Tibial nerve (tissue), 4 donors: Measurements from ENCODE around the gene ZNRD2. TPM values are rescaled to one million over a fixed set of nuclear protein-coding genes. Genes with fewer than 3 reads are reported as not detected.
A peak's percentile ranks its signal among the peaks of the same experiment; 100 is the strongest.

Experiments used
- DNase-seq, 2 donors: peaks; one replicate each; pipeline ENCODE4 v3.0.0-alpha.2; 2019; ENCODE audit warnings: low spot score in 2 of 2
- H3K27ac ChIP-seq, 4 donors: fragments of 200-600 bp; sonication (generic) in 3 of 4; one replicate each; pipeline ENCODE4 v1.5.1; 2017 to 2019; ENCODE audit warnings: mild to moderate bottlenecking in 1 of 4
- H3K27me3 ChIP-seq, 2 donors: fragments of 200-600 bp; sonication (generic) in 1 of 2; one replicate each; pipeline versions ENCODE4 v1.5.1 to v1.6.0; 2017 to 2019
- H3K36me3 ChIP-seq, 3 donors: fragments of 200-600 bp; sonication (generic); one replicate each; pipeline ENCODE4 v1.5.1; 2018 to 2019
- H3K4me1 ChIP-seq, 4 donors: fragments of 200-600 bp; sonication (generic) in 3 of 4; one replicate each; pipeline ENCODE4 v1.5.1; 2017 to 2019
- H3K4me3 ChIP-seq, 4 donors: fragments of 200-600 bp; sonication (generic) in 3 of 4; one replicate each; pipeline ENCODE4 v1.5.1; 2017 to 2019; ENCODE audit warnings: mild to moderate bottlenecking in 1 of 4, moderate library complexity in 1 of 4
- H3K9me3 ChIP-seq, 4 donors: fragments of 200-600 bp; sonication (generic) in 3 of 4; one replicate each; pipeline ENCODE4 v1.5.1; 2017 to 2019
- EP300 ChIP-seq, 2 donors: sonication (generic); formaldehyde crosslinking; IDR thresholded peaks; one replicate each; pipeline ENCODE4 v1.6.1; 2017; ENCODE audit warnings: antibody characterized with exemption in 2 of 2, mild to moderate bottlenecking in 1 of 2
- POLR2A ChIP-seq, 2 donors: fragments of 450-650 bp; IDR thresholded peaks; one replicate each; pipeline ENCODE4 v1.6.1; 2017; ENCODE audit warnings: antibody characterized with exemption in 2 of 2, mild to moderate bottlenecking in 2 of 2, moderate library complexity in 2 of 2
- WGBS, 2 donors: methylation state at CpG; one replicate each; pipeline ENCODE4 v1.1.5; 2018; 5-methylcytosine and 5-hydroxymethylcytosine counted together
- total RNA-seq, 4 donors: library from RNA; depleted of rRNA; stranded (reverse); fragments of >200 nt; gene quantifications; one replicate each; pipeline ENCODE4 v1.1.0, GENCODE V29; 2016
- TF ChIP-seq, protein P1 (sequence below), 5 experiments: fragments of 200-600 bp in 3 of 5; fragments of 450-650 bp in 2 of 5; sonication (generic) in 3 of 5; IDR thresholded peaks; one replicate each; pipeline ENCODE4 v1.5.1; 2016 to 2019; ENCODE audit warnings: antibody characterized with exemption in 5 of 5, mild to moderate bottlenecking in 3 of 5, moderate library complexity in 2 of 5

ZNRD2 gene
- total RNA-seq, 4 donors from 2014 or later: 49.6 to 70.8 (median 56.5) TPM

DNA sequence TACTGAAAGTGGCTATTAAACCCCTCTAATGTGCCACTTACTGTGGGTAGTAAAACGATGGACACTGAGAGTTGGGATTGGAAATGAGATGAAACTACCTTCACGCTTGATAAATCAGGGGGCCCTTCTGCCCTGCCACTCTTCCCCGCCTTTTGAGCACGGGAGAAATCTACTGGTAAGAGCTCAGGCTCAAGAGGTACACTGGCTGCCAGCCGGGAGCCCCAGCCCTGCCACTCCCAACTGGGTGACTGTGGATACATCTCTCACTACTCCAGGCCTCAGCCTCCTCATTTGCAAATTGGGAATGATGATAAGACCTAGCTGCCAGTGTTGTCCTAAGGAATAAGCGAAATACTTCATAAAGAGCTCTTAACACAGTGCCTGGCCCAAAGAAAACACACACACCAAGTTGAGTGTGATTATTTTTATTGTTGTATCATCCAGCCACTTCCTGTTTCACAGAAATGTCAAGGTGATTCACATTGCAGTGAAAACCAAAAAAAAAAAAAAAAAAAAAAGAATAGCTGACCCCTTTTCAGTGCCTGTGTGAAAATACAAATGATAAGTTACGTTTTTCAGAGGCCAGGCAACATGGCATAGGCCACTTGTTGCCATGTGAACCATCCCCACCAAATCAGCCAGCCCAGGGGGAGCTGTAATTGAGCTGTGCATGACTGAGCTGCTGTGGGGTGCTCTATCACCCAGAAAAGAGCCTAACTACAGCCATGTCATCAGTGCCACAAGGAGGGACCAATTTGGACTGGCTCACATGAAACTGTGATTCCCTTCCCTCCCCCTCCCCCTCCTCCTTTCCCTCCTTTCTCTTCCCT is 4.4 kb upstream of the ZNRD2 start:
- 76% methylated on average over 6 to 7 of the region's 7 CpGs for WGBS, 2 donors
- Histone ChIP-seq H3K27me3 (no peaks in the 10 kb centered on the region), H3K9me3 (no peaks in the 10 kb centered on the region), H3K36me3 (peaks cover 0 to 5% (median 0%) of the 10 kb centered on the region in 3 donors), H3K4me1 (peaks cover 0 to 50% (median 26%) of the 10 kb centered on the region in 4 donors), H3K4me3 (no peak overlapping the region), H3K27ac (peak overlapping the region in 3 of 4 donors; percentile 30 to 45 (median 32))
- no peak for TF ChIP-seq POLR2A (IDR thresholded peaks at IDR 0.05)
- TF ChIP-seq, protein P1, sequence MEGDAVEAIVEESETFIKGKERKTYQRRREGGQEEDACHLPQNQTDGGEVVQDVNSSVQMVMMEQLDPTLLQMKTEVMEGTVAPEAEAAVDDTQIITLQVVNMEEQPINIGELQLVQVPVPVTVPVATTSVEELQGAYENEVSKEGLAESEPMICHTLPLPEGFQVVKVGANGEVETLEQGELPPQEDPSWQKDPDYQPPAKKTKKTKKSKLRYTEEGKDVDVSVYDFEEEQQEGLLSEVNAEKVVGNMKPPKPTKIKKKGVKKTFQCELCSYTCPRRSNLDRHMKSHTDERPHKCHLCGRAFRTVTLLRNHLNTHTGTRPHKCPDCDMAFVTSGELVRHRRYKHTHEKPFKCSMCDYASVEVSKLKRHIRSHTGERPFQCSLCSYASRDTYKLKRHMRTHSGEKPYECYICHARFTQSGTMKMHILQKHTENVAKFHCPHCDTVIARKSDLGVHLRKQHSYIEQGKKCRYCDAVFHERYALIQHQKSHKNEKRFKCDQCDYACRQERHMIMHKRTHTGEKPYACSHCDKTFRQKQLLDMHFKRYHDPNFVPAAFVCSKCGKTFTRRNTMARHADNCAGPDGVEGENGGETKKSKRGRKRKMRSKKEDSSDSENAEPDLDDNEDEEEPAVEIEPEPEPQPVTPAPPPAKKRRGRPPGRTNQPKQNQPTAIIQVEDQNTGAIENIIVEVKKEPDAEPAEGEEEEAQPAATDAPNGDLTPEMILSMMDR (IDR thresholded peaks at IDR 0.05): no peak
- TF ChIP-seq EP300 (IDR thresholded peaks at IDR 0.05): no peak
- no peak for DNase-seq

DNA sequence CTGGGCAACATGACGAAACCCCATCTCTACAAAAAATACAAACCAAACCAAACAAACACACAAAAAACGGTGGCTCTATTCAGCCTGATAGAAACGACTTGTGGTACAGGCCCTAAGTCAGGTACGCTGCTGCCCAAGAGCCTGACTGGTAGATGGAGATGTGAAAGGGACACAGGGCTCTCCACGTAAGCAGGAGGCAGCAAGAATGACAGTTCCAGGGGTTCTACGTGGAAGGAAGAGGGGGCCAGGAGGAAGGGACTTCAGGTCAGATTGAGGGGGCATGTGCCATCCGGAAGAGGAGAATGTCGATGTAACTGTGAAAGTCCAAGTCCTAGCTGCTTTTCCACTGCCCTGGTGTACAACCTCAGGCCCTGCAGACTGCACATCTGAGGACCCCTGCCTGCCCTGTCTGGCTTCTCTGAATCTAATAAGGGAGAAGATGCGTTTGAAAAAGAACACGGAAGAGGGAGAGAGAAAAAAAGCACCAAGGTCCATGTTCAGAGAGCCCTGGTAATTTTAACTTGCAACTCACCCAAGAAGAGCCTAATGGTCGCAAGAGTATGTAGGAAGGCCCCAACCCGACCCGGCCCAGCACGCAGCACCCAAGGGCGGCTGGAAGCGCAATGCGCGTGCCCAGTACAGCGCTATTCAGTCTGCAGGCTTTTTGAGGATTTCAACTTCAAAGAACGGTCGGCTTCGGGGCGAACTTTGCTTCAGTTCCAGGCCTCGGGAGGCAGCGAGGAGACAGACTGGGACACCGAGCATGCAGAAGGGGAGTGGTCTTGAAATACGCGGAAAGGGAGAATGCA is 909 bp upstream of the ZNRD2 start:
- TF ChIP-seq POLR2A (IDR thresholded peaks at IDR 0.05) (no peak), EP300 (IDR thresholded peaks at IDR 0.05) (no peak)
- TF ChIP-seq, protein P1 (IDR thresholded peaks at IDR 0.05): no peak
- Histone ChIP-seq H3K4me1 (peaks cover 0 to 71% (median 49%) of the 10 kb centered on the region in 4 donors), H3K27me3 (no peaks in the 10 kb centered on the region), H3K4me3 (peak overlapping the region; percentile 61 to 88 (median 71)), H3K36me3 (peaks cover 0 to 5% (median 0%) of the 10 kb centered on the region in 3 donors), H3K9me3 (no peaks in the 10 kb centered on the region), H3K27ac (peak overlapping the region; percentile 86 to 95 (median 94))
- 7% methylated on average over 28 of the region's 28 CpGs for WGBS, 2 donors
- no peak for DNase-seq

DNA sequence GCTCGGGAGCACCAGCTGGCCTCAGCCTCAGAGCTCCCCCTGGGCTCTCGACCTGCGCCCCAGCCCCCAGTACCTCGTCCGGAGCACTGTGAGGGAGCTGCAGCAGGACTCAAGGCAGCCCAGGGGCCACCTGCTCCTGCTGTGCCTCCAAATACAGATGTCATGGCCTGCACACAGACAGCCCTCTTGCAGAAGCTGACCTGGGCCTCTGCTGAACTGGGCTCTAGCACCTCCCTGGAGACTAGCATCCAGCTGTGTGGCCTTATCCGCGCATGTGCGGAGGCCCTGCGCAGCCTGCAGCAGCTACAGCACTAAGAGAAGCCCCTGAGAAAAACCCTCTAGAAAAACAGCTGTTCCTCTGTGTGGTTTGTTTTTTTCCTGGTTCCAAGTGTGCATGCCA is 1.1 kb downstream of the ZNRD2 start:
- TF ChIP-seq POLR2A (IDR thresholded peaks at IDR 0.05) (no peak), EP300 (IDR thresholded peaks at IDR 0.05) (no peak)
- TF ChIP-seq, protein P1 (IDR thresholded peaks at IDR 0.05): no peak
- Histone ChIP-seq H3K4me1 (peaks cover 0 to 80% (median 57%) of the 10 kb centered on the region in 4 donors), H3K27ac (peak overlapping the region; percentile 86 to 95 (median 91)), H3K36me3 (peaks cover 0 to 5% (median 0%) of the 10 kb centered on the region in 3 donors), H3K4me3 (peak overlapping the region; percentile 61 to 88 (median 71)), H3K27me3 (no peaks in the 10 kb centered on the region), H3K9me3 (no peaks in the 10 kb centered on the region)
- DNase-seq: no peak
- WGBS, 2 donors: 53% methylated on average over 6 to 9 of the region's 9 CpGs

DNA sequence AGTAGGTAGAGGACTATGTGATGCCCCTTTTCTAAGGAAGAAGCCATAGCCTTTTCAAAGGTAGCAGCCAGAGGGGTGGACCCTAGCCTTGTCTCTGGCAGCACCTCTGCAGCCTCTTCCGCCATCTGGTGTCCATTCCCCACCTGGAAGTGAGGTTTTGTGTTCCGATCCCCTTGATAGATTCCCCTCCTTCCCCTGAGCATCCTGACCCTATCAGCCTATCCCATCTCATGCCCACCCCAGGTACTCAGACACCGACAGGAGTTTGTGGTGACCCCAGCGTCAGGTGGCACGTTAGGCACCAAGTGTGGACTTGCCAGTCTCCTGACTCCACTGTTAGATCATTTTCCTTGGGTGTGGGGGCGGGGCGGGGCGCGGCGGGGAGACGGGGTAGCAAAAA is 1.7 kb downstream of the ZNRD2 start:
- peak overlapping the region; percentile 35 to 81 (median 56) for H3K4me3 ChIP-seq
- TF ChIP-seq, protein P1 (IDR thresholded peaks at IDR 0.05): peak; percentile 16 to 36 (median 23)
- no peak for TF ChIP-seq EP300 (IDR thresholded peaks at IDR 0.05)
- H3K36me3 ChIP-seq: peaks cover 0 to 1% (median 0%) of the 10 kb centered on the region in 3 donors
- no peaks in the 10 kb centered on the region for H3K9me3 ChIP-seq
- H3K4me1 ChIP-seq: peaks cover 0 to 80% (median 62%) of the 10 kb centered on the region in 4 donors
- no peaks in the 10 kb centered on the region for H3K27me3 ChIP-seq
- H3K27ac ChIP-seq: peak overlapping the region; percentile 68 to 95 (median 91)
- no peak for DNase-seq
- 7 to 9% methylated on average over 11 of the region's 11 CpGs for WGBS, 2 donors
